Activated T-cell treated with anti-CD3 and anti-CD28 coated beads, Interleukin-2, amount 50 U/mL, for 48 hours (primary cell): ENCODE measurements around the gene PRMT7.

Experiments
- DNase-seq, 2 experiments: peaks; one replicate each; pipeline ENCODE4 v3.0.0-alpha.2; 2020

The PRMT7 gene, protein sequence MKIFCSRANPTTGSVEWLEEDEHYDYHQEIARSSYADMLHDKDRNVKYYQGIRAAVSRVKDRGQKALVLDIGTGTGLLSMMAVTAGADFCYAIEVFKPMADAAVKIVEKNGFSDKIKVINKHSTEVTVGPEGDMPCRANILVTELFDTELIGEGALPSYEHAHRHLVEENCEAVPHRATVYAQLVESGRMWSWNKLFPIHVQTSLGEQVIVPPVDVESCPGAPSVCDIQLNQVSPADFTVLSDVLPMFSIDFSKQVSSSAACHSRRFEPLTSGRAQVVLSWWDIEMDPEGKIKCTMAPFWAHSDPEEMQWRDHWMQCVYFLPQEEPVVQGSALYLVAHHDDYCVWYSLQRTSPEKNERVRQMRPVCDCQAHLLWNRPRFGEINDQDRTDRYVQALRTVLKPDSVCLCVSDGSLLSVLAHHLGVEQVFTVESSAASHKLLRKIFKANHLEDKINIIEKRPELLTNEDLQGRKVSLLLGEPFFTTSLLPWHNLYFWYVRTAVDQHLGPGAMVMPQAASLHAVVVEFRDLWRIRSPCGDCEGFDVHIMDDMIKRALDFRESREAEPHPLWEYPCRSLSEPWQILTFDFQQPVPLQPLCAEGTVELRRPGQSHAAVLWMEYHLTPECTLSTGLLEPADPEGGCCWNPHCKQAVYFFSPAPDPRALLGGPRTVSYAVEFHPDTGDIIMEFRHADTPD

DNA sequence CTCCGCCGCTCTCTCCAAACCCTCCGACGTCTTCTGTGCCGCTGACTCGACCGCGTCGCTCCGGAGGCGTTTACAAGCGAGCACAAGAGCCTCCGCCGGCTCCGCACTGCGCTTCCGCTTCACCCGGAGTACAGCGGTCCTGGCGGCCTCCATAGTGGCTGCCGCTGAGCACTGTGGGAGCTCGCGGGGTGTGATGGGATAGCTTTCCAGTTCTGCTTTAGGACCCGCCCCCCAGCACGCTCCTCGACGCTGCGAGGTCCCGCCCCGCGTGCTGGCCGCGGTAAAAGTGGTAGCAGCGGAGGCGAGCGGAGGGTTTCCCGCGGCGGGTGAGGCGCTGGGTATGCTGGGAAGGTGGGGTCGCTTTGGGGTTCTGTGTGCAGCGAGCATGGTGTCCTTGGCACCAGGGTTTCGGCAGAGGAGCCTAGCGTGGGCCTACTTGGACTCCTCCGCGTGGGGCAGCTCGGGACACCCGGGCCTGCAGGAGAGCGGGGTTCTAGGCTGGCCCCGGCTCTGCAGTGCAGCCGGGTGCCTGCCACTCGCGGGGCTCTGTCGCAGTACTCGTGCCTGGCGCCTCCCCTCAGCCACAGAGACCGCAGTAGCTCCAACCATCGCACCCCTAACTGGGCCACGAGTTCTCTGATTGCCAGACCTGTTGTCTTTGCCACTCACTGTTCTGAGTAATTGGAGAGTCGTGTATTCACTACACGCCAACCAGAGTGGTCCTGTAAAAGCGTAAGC lies at the start of gene PRMT7, which contains the start of gene SLC7A6OS:
PRMT7 (plus strand) TSS at position 246 of the 738 bp plus-strand sequence. CDS start 4,961 bp downstream, outside the sequence.
SLC7A6OS (minus strand) TSS at position 173 of the 738 bp plus-strand sequence; CDS start at position 153, 20 bp downstream.
- DNase-seq: peak; percentile 95

DNA sequence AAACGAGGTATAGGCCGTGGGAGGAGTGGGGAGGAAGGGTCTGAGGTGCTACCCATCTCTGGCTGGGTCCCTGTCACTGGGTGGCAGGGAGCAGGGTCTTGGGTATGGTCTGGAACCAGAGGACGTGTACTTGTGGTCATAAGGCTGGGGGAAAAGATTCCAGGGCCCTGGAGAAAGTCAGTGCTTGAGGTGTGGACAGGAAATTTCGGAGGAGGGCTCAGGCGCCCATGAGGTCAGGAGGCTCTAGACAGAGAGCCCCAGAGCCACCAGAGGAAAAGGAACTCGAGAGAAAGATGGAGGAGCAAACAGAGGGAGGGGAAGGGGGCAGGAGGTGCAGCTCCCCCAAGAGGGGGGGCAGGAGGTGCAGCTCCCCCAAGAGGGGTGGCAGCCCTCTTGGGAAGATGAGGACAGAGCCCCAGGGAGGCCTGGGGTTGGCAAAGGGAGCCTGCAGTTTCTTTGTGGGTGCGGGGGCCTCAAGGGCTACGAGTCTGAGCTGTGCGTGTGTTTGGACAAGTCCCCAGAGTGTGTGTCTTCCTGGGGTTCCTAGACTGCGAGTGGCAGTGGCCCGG lies 47.2 kb upstream of the PRMT7 start:
- DNase-seq: no peak

DNA sequence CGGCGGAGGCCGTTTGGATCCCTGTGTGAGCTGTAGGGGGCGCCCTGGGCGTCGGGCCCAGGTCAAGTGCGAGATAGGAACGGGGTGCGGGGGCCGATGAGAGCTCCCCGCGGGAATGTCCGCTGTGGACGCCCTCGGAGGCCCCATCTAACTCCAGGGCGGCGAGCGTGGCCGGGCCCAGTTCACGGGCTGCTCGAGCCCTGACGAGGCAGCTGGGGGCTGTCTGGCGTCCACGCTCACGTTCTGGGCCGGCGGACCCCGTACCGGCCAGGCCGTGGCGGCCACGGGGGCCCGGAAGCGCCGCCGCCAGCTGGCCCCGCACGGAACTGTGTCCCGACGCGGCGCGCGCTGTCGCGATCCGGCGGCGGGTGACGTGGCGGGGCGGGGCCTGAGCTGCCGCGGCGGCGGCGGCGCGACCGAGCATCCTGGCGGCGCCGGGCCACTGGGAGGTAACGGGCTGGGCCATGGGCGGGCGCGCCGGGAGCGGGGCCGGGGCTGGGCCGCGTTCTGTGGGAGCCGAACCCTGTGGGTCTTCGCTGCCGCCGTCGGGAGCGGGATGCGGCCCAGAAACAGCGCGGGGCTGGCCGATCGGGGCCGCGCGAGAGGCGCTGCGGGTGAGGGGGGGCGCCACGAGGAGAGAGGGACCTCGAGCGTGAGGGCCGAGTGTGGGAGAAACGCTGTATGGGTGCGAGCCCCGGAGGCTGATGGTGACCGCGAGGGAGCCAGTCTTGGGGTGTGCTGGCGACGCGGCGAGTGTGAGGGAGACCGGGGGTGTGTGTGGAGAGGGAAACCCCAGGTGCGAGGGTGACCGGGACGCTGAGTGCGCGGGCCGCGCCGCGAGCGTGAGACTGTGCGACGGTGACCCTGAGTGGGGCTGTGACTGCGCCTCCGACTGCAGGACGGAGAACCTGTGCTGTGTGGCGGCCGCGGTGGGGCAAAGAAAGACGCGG lies 46.4 kb upstream of the PRMT7 start, which contains the start of gene SLC7A6:
SLC7A6 (plus strand) TSS at position 399 of the 950 bp plus-strand sequence. CDS start 10,201 bp downstream, outside the sequence.
- DNase-seq: peak; percentile 92 to 94

DNA sequence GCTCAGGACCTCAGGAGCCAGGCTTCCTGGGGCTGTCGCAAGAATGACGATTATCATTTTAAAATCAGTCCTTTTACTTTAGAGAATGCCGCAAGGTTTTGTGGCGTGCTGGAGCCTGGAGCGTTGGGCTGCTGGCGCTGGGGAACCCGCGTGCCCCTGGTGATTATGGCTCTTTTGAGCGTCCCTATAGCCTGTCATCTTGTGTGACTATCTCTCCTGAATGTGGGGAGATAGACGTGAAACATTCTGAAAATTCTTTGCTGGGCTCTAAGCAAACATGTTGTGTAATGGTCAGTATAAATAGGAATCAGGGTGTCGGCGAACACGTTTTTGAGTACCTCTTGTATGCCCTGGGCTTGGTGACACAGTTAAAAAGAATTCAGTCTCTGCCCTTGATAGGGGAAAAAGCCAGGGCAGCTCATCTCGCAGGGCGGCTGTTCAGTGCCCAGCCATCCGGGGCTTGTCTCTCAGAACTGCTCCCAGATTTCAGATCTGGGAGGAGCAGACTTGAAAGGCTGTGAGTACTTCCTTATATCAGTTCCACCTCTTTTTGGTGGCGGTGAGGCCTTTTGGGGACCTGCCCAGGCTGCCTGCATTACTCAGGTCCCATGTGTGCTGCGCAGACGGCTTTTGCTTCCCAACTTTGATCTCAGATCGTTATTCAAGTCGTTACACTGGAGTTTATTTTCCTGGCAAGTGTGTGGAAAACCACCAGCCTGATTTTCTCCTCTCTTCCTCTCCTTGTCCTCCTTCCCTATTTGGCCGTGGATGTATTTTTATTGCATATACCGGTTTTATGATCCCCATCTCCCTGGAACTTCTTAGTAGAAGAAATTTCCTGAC lies 45.5 kb upstream of the PRMT7 start:
- peak; percentile 61 to 65 for DNase-seq

DNA sequence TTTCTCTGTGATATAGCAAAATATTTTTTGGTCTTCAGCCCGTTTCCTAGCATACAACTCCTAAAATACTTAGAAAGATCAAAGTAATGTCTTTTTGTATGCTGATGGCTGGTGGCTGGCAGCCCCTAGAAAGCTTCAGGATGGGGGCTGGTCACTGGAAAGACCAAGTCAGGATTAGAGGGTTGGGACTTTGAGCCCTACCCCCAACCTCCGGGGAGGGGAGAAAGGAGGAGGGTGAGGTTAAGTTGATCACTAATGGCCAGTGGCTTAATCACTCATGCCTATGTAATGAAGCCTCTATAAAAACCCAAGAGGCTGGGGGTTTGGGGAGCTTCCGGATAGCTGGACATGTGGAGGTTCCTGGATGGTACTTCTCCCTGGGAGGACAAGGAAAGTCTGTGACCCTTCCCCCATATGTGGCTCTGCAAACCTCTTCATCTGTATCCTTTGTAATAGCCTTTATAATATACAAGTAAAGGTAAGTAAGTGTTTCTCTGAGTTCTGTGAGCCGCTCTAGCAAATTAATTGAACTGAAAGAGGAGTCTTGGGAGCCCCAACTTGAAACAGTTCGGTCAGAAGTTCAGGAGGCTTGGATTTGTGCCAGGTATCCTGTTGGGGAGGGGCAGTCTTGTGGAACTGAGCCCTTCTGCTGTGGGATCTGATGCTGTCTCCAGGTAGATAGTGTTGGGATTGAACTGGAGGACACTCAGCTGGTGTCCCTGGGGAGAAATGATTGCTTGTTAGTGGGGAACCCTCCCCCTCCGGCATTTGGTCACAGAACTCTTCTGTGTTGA lies 43.0 kb upstream of the PRMT7 start:
- DNase-seq: no peak

- no peak for DNase-seq
Observed at GRCh38 chr16:68269793-68270192, 41.0 kb upstream of the PRMT7 start.

DNA sequence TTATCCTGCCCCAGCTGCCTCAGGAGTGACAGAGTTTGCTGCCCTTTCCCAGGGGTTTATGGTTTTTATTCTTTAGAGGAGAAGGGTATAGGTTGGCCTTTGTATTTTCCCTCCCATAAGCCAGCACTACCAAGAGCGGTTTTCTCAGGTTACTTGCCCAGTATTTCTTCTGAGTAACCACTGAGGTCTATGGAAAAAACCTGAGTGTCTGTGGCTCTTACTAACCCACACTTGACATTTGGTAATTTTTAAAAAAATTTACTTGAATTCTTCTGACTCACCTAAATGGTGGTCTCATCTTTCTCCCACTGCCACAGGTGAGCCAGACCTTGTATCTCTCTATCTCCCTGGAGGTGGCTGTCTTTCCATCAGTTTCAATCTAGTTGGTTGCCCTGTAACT lies 40.5 kb upstream of the PRMT7 start:
- DNase-seq: no peak

- DNase-seq: peak in 1 of 2 experiments; percentile 48
Observed at GRCh38 chr16:68272507-68273209, 38.2 kb upstream of the PRMT7 start.

DNA sequence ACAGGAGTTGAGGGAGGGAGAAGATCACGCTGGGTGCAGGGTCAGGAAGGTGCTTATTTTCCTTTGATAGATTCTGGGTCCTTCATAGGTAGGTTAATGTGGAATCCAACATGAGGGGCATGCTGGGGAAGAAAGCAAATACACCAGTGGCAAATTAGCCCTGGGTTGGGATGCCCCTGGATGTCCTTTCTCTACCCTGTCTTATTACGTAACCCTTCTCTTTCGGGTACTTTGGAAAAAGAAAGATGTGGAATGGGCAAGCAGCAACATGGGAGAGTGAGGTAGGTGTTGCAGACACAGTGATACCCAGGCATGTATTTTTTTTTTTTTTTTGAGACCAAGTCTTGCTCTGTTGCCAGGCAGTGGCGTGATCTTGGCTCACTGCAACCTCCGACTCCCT lies 37.4 kb upstream of the PRMT7 start:
- DNase-seq: no peak

- DNase-seq: no peak
Observed at GRCh38 chr16:68273896-68274295, 36.9 kb upstream of the PRMT7 start.

- DNase-seq: no peak
Observed at GRCh38 chr16:68274441-68274840, 36.4 kb upstream of the PRMT7 start.

GRCh38 chr16:68275611-68276191 lies 35.1 kb upstream of the PRMT7 start:
- no peak for DNase-seq

- DNase-seq: no peak
Observed at GRCh38 chr16:68276223-68276622, 34.6 kb upstream of the PRMT7 start.

- DNase-seq: no peak
Observed at GRCh38 chr16:68279726-68280558, 30.9 kb upstream of the PRMT7 start.

- no peak for DNase-seq
Observed at GRCh38 chr16:68281368-68282063, 29.3 kb upstream of the PRMT7 start.

GRCh38 chr16:68282064-68282452 lies 28.8 kb upstream of the PRMT7 start:
- DNase-seq: no peak

DNA sequence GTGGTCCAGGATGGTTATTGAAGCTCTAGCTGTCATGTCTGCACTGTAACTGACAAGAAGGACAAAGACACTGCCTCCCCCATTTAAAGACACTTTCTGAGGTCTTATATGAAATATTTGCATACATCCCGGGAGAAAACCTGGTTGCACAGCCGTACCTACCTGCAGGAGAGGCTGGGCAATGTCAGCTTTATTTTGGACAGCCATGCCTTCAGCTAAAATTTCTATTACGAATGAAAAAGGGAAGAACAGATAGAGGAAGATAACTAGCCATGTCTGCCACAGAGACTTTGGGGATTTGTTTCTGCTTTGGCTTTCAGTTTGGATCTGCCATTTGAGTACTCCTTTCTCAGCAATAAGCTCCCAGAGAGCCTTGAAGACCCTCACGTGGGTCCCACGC lies 27.5 kb upstream of the PRMT7 start:
- no peak for DNase-seq
